ENCODE results near the gene TOR3A. TPM values are rescaled to one million over a fixed set of nuclear protein-coding genes. Genes with fewer than 3 reads are reported as not detected.

Gene TOR3A
- total and polyA plus RNA-seq, 2 of the 13 experiments (the other 11 are each of a cell fraction or from before 2014, with no cell fraction given): 14.7 to 28.4 TPM

DNA sequence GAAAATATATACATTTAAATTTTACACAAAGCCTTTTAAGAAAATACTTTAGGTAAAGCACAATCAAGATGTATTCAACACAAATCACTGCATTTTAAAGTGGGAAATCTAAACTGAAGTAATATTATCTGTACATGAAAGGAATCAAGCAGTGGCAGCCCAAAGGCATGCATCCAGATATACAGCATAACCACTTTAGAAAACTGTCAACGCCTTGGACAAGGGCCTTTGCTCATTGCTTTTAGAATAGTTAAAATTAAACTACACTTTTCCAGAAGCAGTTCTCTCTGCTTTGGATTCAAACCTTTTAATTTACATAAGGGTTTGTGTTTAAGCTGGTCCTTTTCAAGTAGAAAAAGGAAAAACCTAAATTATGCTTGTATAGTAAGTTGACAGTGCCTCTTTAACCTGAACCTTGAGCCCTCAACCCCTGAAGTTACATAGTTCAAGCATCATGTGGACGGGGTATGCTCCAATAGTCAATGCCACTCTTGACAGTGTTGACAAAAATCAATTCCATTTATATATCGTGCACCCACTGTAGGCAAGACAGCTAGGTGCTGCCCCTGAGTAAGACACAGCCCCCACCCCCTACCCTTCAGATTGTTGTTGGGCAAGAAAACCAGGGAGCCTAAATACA, 22.9 kb downstream of the TOR3A start (continued):
- TF ChIP-seq, protein P1, sequence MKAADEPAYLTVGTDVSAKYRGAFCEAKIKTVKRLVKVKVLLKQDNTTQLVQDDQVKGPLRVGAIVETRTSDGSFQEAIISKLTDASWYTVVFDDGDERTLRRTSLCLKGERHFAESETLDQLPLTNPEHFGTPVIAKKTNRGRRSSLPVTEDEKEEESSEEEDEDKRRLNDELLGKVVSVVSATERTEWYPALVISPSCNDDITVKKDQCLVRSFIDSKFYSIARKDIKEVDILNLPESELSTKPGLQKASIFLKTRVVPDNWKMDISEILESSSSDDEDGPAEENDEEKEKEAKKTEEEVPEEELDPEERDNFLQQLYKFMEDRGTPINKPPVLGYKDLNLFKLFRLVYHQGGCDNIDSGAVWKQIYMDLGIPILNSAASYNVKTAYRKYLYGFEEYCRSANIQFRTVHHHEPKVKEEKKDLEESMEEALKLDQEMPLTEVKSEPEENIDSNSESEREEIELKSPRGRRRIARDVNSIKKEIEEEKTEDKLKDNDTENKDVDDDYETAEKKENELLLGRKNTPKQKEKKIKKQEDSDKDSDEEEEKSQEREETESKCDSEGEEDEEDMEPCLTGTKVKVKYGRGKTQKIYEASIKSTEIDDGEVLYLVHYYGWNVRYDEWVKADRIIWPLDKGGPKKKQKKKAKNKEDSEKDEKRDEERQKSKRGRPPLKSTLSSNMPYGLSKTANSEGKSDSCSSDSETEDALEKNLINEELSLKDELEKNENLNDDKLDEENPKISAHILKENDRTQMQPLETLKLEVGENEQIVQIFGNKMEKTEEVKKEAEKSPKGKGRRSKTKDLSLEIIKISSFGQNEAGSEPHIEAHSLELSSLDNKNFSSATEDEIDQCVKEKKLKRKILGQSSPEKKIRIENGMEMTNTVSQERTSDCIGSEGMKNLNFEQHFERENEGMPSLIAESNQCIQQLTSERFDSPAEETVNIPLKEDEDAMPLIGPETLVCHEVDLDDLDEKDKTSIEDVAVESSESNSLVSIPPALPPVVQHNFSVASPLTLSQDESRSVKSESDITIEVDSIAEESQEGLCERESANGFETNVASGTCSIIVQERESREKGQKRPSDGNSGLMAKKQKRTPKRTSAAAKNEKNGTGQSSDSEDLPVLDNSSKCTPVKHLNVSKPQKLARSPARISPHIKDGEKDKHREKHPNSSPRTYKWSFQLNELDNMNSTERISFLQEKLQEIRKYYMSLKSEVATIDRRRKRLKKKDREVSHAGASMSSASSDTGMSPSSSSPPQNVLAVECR (CRISPR knock-in tag; IDR thresholded peaks at IDR 0.05; ENCODE audit: borderline replicate concordance): peak; percentile 67; the same call in 1 of the 2 replicates
- TF ChIP-seq ZNF264 (CRISPR knock-in tag; IDR thresholded peaks at IDR 0.05) (peak; percentile 17; the same call in 1 of the 2 replicates), ZFP1 (CRISPR knock-in tag; IDR thresholded peaks at IDR 0.05) (0 out of 2 replicates have a peak, but pooled peaks have one; percentile 56), RBM22 (optimal IDR thresholded peaks at IDR 0.05; ENCODE audit: low read length) (no peak), SMYD3 (CRISPR knock-in tag; IDR thresholded peaks at IDR 0.05) (no peak), ZSCAN21 (CRISPR knock-in tag; IDR thresholded peaks at IDR 0.05; ENCODE audit: borderline replicate concordance) (peak; percentile 53; the same call in 1 of the 2 replicates), SAP130 (CRISPR knock-in tag; IDR thresholded peaks at IDR 0.05; ENCODE audit: low read depth) (peak; percentile 85), ZNF7 (CRISPR knock-in tag; IDR thresholded peaks at IDR 0.05) (no peak), MXD1 (CRISPR knock-in tag; IDR thresholded peaks at IDR 0.05) (no peak), ZFP36L1 (CRISPR knock-in tag; IDR thresholded peaks at IDR 0.05) (peak; percentile 68; the same call in 1 of the 2 replicates), SMC3 (IDR thresholded peaks at IDR 0.05; ENCODE audit: low read length) (no peak), THAP11 (CRISPR knock-in tag; IDR thresholded peaks at IDR 0.05) (peak; percentile 70), ERF (CRISPR knock-in tag; IDR thresholded peaks at IDR 0.05) (peak; percentile 79; the same call in 1 of the 2 replicates)
- TF ChIP-seq, protein P2, sequence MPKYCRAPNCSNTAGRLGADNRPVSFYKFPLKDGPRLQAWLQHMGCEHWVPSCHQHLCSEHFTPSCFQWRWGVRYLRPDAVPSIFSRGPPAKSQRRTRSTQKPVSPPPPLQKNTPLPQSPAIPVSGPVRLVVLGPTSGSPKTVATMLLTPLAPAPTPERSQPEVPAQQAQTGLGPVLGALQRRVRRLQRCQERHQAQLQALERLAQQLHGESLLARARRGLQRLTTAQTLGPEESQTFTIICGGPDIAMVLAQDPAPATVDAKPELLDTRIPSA (CRISPR knock-in tag; IDR thresholded peaks at IDR 0.05; ENCODE audit: borderline replicate concordance): no peak
- TF ChIP-seq, protein P3, sequence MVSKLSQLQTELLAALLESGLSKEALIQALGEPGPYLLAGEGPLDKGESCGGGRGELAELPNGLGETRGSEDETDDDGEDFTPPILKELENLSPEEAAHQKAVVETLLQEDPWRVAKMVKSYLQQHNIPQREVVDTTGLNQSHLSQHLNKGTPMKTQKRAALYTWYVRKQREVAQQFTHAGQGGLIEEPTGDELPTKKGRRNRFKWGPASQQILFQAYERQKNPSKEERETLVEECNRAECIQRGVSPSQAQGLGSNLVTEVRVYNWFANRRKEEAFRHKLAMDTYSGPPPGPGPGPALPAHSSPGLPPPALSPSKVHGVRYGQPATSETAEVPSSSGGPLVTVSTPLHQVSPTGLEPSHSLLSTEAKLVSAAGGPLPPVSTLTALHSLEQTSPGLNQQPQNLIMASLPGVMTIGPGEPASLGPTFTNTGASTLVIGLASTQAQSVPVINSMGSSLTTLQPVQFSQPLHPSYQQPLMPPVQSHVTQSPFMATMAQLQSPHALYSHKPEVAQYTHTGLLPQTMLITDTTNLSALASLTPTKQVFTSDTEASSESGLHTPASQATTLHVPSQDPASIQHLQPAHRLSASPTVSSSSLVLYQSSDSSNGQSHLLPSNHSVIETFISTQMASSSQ (IDR thresholded peaks at IDR 0.05; ENCODE audit: low read depth): peak; percentile 94
- TF ChIP-seq, protein P3 (CRISPR knock-in tag; IDR thresholded peaks at IDR 0.05; ENCODE audit: borderline replicate concordance): peak; percentile 93
- TF ChIP-seq, protein P4, sequence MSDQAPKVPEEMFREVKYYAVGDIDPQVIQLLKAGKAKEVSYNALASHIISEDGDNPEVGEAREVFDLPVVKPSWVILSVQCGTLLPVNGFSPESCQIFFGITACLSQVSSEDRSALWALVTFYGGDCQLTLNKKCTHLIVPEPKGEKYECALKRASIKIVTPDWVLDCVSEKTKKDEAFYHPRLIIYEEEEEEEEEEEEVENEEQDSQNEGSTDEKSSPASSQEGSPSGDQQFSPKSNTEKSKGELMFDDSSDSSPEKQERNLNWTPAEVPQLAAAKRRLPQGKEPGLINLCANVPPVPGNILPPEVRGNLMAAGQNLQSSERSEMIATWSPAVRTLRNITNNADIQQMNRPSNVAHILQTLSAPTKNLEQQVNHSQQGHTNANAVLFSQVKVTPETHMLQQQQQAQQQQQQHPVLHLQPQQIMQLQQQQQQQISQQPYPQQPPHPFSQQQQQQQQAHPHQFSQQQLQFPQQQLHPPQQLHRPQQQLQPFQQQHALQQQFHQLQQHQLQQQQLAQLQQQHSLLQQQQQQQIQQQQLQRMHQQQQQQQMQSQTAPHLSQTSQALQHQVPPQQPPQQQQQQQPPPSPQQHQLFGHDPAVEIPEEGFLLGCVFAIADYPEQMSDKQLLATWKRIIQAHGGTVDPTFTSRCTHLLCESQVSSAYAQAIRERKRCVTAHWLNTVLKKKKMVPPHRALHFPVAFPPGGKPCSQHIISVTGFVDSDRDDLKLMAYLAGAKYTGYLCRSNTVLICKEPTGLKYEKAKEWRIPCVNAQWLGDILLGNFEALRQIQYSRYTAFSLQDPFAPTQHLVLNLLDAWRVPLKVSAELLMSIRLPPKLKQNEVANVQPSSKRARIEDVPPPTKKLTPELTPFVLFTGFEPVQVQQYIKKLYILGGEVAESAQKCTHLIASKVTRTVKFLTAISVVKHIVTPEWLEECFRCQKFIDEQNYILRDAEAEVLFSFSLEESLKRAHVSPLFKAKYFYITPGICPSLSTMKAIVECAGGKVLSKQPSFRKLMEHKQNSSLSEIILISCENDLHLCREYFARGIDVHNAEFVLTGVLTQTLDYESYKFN (CRISPR knock-in tag; conservative IDR thresholded peaks at IDR 0.05): peak; percentile 100

All from HepG2 (cell line).